Transverse colon (tissue), 4 donors: ENCODE measurements around the gene UTF1.

Experiments used
- CTCF ChIP-seq, 5 experiments: fragments of 200-600 bp in 3 of 5; fragments of 450-650 bp in 2 of 5; sonication (generic) in 3 of 5; IDR thresholded peaks; 1 replicate in 2 of 5; 2 replicates in 3 of 5; pipeline ENCODE4 v1.5.1; 2016 to 2017; ENCODE audit warnings: antibody characterized with exemption in 5 of 5, inconsistent platforms in 3 of 5, mild to moderate bottlenecking in 2 of 5, moderate library complexity in 1 of 5
- EP300 ChIP-seq: sonication (generic); formaldehyde crosslinking; IDR thresholded peaks from one replicate; pipeline ENCODE4 v1.6.1; 2017; ENCODE audit warnings: antibody characterized with exemption, low read depth
- POLR2A ChIP-seq: fragments of 450-650 bp; IDR thresholded peaks from one replicate; pipeline ENCODE4 v1.6.1; 2016; ENCODE audit warnings: antibody characterized with exemption, mild to moderate bottlenecking, moderate library complexity
- POLR2AphosphoS5 ChIP-seq, 3 donors: sonication (generic); formaldehyde crosslinking; IDR thresholded peaks; one replicate each; pipeline ENCODE4 v1.6.1; 2016; ENCODE audit warnings: antibody characterized with exemption in 3 of 3

- TF ChIP-seq CTCF (IDR thresholded peaks at IDR 0.05) (no peak), EP300 (no peak), POLR2A (no peak), POLR2AphosphoS5 (IDR thresholded peaks at IDR 0.05) (no peak)
Measured at GRCh38 chr10:133191651-133192050, 38.4 kb upstream of the UTF1 start.
